Duodenal mucosa (tissue), 2 donors: ENCODE results near the gene LCN15.
"Not testable (repeated sequence)": the region's sequence is repeated elsewhere in the genome, so short reads cannot be mapped to it uniquely, and the experiment has no call there.

Source experiments
- H3K27ac ChIP-seq: one replicate; pipeline ENCODE4 v1.7.0; 2013; ENCODE audit warnings: low read depth, low read length
- H3K27me3 ChIP-seq, 2 donors: one replicate each; pipeline ENCODE4 v1.7.0; 2013; ENCODE audit warnings: low read length in 2 of 2, control low read depth in 1 of 2; ENCODE audit not compliant: insufficient read depth in 2 of 2, control insufficient read depth in 1 of 2
- H3K36me3 ChIP-seq, 2 donors: one replicate each; pipeline ENCODE4 v1.7.0; 2013; ENCODE audit warnings: low read length in 2 of 2, control low read depth in 1 of 2; ENCODE audit not compliant: insufficient read depth in 2 of 2, control insufficient read depth in 1 of 2
- H3K4me1 ChIP-seq, 2 donors: one replicate each; pipeline ENCODE4 v1.7.0; 2013; ENCODE audit warnings: low read length in 2 of 2, control low read depth in 1 of 2; ENCODE audit not compliant: insufficient read depth in 2 of 2, control insufficient read depth in 1 of 2
- H3K4me3 ChIP-seq, 2 donors: one replicate each; pipeline ENCODE4 v1.7.0; 2013; ENCODE audit warnings: low read length in 2 of 2, low read depth in 1 of 2
- H3K9ac ChIP-seq, 2 donors: one replicate each; pipeline ENCODE4 v1.7.0; 2013; ENCODE audit warnings: low read length in 2 of 2, low read depth in 1 of 2
- H3K9me3 ChIP-seq, 2 donors: one replicate each; pipeline ENCODE4 v1.7.0; 2013; ENCODE audit warnings: low read length in 2 of 2, control low read depth in 1 of 2; ENCODE audit not compliant: control insufficient read depth in 1 of 2

LCN15 gene

GRCh38 chr9:136803551-136804508, 39.5 kb upstream of the LCN15 start:
- peaks cover 24 to 33% of the 10 kb centered on the region in 2 donors for H3K4me1 ChIP-seq
- H3K27me3 ChIP-seq: peaks cover 5 to 6% of the 10 kb centered on the region in 2 donors
- no peaks in the 10 kb centered on the region for H3K36me3 ChIP-seq
- H3K27ac ChIP-seq: no peak overlapping the region
- no peak overlapping the region for H3K9ac ChIP-seq
- H3K9me3 ChIP-seq: no peaks in the 10 kb centered on the region
- no peak overlapping the region for H3K4me3 ChIP-seq

DNA sequence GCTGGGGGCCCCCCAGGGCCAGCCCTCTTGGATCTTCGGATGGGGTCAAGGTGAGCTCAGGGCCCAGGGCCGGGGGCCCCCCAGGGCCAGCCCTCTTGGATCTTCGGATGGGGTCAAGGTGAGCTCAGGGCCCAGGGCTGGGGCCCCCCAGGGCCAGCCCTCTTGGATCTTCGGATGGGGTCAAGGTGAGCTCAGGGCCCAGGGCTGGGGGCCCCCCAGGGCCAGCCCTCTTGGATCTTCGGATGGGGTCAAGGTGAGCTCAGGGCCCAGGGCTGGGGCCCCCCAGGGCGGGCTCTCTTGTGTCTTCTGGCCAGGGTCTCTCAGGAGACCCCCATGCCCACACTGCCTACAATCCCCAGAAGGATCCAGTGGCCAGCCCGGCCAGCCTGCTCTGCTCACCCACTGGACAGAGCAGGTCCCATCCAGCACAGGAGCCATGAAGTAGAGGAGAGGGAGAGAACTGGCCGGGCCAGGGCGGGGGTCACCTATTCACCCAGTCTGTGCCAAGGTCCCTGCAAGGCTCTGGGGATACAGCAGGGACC, 38.8 kb upstream of the LCN15 start:
- H3K36me3 ChIP-seq, H3K27ac ChIP-seq, H3K9ac ChIP-seq, H3K27me3 ChIP-seq, H3K4me3 ChIP-seq, H3K9me3 ChIP-seq: not testable (repeated sequence)
- H3K4me1 ChIP-seq: peaks cover 28 to 34% of the 10 kb centered on the region in 2 donors

DNA sequence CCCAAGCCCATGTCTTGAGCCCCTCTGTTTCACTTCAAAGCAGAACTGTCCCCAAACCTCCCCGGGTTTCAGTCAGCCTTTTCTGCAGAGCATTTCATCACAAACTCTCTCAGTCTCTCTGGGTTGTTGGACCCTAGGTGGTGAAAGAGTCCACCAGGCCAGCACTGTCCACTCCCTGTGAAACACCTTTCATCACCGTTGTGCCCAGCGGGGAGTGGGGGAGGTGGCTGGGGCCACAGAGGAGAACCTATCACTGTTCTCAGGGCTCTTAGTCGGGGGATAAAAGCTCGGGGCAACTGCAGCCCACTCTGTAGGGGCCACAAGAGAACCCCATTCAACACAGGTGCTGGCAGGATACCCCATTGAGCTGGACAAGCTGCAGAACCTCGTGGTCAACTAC, 38.0 kb upstream of the LCN15 start:
- Histone ChIP-seq H3K27me3 (peaks cover 9 to 10% of the 10 kb centered on the region in 2 donors), H3K27ac (no peak overlapping the region), H3K4me3 (no peak overlapping the region), H3K36me3 (no peaks in the 10 kb centered on the region), H3K9me3 (no peaks in the 10 kb centered on the region), H3K4me1 (peaks cover 28 to 34% of the 10 kb centered on the region in 2 donors), H3K9ac (no peak overlapping the region)

DNA sequence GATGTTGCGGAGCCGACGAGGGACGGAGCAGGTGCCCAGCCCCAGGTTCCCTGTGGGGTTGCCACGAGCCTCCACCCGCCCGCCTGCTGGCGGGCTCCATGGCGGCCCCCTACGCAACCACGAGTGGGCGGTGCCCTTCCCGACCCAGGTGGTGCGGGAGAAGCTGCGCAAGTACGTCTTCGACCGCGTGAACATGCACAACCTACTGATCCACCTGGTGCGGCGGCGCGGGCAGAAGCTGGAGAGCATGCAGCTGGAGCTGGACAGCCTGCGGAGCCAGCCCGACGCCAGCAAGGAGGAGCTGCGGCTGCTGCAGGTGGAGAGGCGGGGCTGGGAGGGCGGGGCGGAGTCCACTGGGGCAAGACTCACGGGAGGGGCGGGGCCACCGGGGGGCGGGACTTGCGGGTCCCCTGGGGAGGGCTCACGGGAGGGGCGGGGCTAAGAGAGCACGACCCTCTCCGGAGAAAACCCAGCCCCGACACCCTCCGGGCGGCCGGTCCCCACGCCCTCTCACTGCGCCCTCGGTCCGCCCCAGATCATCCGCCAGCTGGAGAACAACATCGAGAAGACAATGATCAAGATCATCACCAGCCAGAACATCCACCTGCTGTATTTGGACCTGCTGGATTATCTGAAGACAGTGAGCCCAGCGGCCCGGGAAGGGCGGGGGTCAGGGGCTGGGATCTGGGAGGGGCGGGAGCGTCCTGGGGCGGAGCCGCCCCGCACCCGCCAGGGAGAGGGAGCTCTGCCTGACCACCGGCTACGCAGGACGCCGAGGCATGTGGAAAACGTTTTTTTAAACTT, 35.7 kb upstream of the LCN15 start:
- Histone ChIP-seq H3K27me3 (peaks cover 10 to 13% of the 10 kb centered on the region in 2 donors), H3K27ac (no peak overlapping the region), H3K4me1 (peaks cover 21 to 26% of the 10 kb centered on the region in 2 donors), H3K9me3 (no peaks in the 10 kb centered on the region), H3K4me3 (peak overlapping the region; percentile 61 to 62), H3K36me3 (no peaks in the 10 kb centered on the region), H3K9ac (peak overlapping the region; percentile 32 to 56)

DNA sequence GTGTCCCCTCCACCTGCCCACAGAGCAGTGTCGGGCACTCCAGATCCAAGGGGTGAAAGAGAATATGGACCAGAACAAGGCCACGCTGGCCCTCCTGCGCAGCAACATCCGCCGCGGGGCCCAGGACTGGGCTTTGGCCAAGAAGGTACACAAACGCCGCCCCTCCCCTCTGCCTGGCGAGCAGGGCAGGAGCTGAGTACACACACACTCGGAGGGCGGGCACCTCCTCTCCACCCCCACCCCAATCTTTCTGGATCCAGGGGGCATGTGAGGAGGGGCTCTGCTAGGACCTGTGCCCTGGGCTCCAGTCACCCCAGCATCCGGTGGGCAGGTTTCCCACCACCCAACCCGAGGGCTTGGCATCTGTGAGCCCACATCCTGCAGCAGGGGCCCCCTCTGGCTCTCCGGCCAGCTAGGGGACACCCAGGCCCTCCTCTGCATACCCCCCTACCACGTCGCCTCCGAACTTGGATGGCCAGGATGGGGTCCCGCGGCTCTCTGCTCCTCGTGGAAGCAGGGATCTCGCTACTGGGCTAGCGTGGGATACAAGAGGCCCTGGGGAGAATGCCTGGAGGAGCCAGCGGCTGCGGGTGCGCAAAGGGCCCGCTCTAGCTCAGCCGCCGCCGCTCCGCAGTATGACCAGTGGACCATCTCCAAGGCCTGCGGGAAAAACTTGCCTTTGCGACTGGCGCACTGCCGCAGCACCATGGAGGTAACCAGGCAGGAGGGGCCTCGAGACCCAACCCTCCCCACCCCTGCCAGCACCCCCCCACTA, 34.9 kb upstream of the LCN15 start:
- Histone ChIP-seq H3K9ac (peak overlapping the region; percentile 25 to 32), H3K27ac (no peak overlapping the region), H3K27me3 (peaks cover 10 to 13% of the 10 kb centered on the region in 2 donors)

GRCh38 chr9:136798708-136799078, 34.4 kb upstream of the LCN15 start:
- peaks cover 22 to 26% of the 10 kb centered on the region in 2 donors for H3K4me1 ChIP-seq
- H3K36me3 ChIP-seq: no peaks in the 10 kb centered on the region
- no peak overlapping the region for H3K4me3 ChIP-seq
- no peak overlapping the region for H3K27ac ChIP-seq
- no peaks in the 10 kb centered on the region for H3K9me3 ChIP-seq
- H3K27me3 ChIP-seq: peaks cover 10 to 13% of the 10 kb centered on the region in 2 donors
- peak overlapping the region in 1 of 2 donors; percentile 38 for H3K9ac ChIP-seq

More for the DNA sequence above, 34.9 kb upstream of the LCN15 start:
- no peaks in the 10 kb centered on the region for H3K36me3 ChIP-seq
- H3K4me3 ChIP-seq: peak overlapping the region; percentile 52 to 61
- peaks cover 21 to 26% of the 10 kb centered on the region in 2 donors for H3K4me1 ChIP-seq
- no peaks in the 10 kb centered on the region for H3K9me3 ChIP-seq

DNA sequence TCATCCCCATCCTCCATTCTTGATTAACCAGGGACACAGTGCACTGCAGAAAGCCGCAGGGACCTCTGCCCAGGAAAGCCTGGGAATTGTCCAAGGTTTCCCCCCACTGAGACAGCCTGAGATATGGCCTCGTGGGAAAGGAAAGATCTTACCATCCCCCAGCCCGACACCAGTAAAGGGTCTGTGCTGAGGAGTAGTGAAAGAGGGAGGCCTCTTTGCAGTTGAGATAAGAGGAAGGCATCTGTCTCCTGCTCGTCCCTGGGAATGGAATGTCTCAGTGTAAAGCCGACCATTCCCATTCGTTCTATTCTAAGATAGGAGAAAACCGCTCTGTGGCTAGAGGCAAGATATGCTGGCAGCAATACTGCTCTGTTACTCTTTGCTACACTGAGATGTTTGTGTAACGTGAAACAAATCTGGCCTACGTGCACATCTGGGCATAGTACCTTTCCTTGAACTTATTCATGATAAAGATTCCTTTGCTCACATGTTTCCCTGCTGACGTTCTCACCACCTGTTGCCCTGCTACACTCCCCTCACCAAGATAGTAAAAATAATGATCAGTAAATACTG, 32.5 kb upstream of the LCN15 start:
- H3K27ac ChIP-seq, H3K4me3 ChIP-seq, H3K9me3 ChIP-seq, H3K9ac ChIP-seq, H3K36me3 ChIP-seq: not testable (repeated sequence)
- peaks cover 40 to 42% of the 10 kb centered on the region in 2 donors for H3K4me1 ChIP-seq
- H3K27me3 ChIP-seq: peaks cover 10 to 13% of the 10 kb centered on the region in 2 donors

DNA sequence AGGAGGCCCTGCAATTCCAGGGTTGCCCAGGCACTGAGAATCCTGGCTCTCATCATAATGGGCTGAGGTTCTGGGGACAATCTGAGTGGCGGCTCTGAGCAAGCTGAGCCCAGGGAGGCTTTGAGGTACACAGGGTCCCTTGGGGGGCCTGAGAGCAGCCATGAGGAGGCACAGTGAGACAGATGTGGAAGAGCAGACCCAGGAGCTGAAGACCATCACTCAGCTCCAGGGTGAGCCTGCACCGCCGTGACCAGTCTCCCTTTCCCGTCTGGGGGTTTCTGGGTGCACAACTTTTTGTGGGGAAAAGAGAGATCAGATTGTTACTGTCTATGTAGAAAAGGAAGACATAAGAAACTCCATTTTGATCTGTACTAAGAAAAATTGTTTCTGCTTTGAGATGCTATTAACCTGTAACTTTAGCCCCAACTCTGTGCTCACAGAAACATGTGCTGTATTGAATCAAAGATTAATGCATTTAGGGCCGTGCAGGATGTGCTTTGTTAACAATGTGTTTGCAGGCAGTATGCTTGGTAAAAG, 32.0 kb upstream of the LCN15 start, which contains the start of gene CCDC183:
Gene CCDC183 (plus strand): TSS at position 101 of the 537 bp plus-strand sequence. CDS start 60 bp downstream, at position 161.
- Histone ChIP-seq H3K9me3 (no peaks in the 10 kb centered on the region), H3K9ac (no peak within 1 kb of the TSS), H3K4me1 (peaks cover 41 to 47% of the 10 kb centered on the region in 2 donors), H3K27me3 (peaks cover 10 to 13% of the 10 kb centered on the region in 2 donors), H3K4me3 (no peak within 1 kb of the TSS), H3K36me3 (no peaks in the 10 kb centered on the region), H3K27ac (no peak within 1 kb of the TSS)

DNA sequence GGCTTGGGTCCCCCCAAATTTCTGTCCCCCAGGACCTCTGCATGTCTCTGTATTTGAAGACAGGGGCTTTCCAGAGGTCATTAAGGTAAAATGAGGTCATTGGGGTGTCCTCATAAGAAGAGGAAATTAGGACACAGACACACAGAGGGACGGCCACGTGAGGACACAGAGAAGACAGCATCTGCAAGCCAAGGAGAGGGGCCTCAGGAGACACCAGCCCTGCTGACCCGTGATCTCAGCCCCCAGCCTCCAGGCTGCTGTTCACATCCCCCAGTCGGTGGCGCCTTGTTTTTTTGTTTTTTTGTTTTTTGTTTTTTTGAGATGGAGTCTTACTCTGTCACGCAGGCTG, 30.7 kb upstream of the LCN15 start:
- H3K27me3 ChIP-seq: peaks cover 10 to 13% of the 10 kb centered on the region in 2 donors
- no peak overlapping the region for H3K27ac ChIP-seq
- no peaks in the 10 kb centered on the region for H3K36me3 ChIP-seq
- H3K9me3 ChIP-seq: no peaks in the 10 kb centered on the region
- no peak overlapping the region for H3K4me3 ChIP-seq
- peaks cover 39 to 46% of the 10 kb centered on the region in 2 donors for H3K4me1 ChIP-seq
- no peak overlapping the region for H3K9ac ChIP-seq
